Measurements from ENCODE around the gene MMP3. TPM values are rescaled to one million over a fixed set of nuclear protein-coding genes. Genes with fewer than 3 reads are reported as not detected.
"Not testable (repeated sequence)": the region's sequence is repeated elsewhere in the genome, so short reads cannot be mapped to it uniquely, and the experiment has no call there.

The MMP3 gene
- total and polyA plus RNA-seq, 9 of the 15 experiments (the other 6 are each of a cell fraction or from before 2014, with no cell fraction given): not detected

- Histone ChIP-seq H3K4me3 (no peak within 1 kb of the TSS), H2AFZ (ENCODE audit: low read depth, low read length) (no peak within 1 kb of the TSS), H3K9me1 (ENCODE audit: control insufficient read depth, insufficient read depth, low read length) (no peaks in the 10 kb centered on the region), H3K4me2 (ENCODE audit: insufficient read depth, low read length) (no peak within 1 kb of the TSS), H3K36me3 (ENCODE audit: control insufficient read depth, insufficient read depth, low read length) (no peaks in the 10 kb centered on the region), H3K27ac (ENCODE audit: extremely low read depth, low read depth, low read length) (no peak within 1 kb of the TSS), H3K9me3 (replicated peaks; ENCODE audit: control insufficient read depth, insufficient read depth, low read depth, low read length) (no peaks in the 10 kb centered on the region), H3K27me3 (ENCODE audit: control insufficient read depth in 2 of 2, insufficient read depth in 2 of 2, low read length in 2 of 2) (no peaks in the 10 kb centered on the region), H4K20me1 (replicated peaks; ENCODE audit: control insufficient read depth, insufficient read depth, low read length) (no peaks in the 10 kb centered on the region), H3K79me2 (ENCODE audit: control insufficient read depth, insufficient read depth, low read length) (no peaks in the 10 kb centered on the region), H3K4me1 (replicated peaks in 1 of 2; ENCODE audit: control insufficient read depth in 2 of 2, insufficient read depth in 2 of 2, low read length in 2 of 2) (no peaks in the 10 kb centered on the region), H3K9ac (ENCODE audit: insufficient read depth in 1 of 2, low read depth in 2 of 2, low read length in 2 of 2) (no peak within 1 kb of the TSS)
- WGBS (ENCODE audit: insufficient coverage, low coverage, missing lambda C conversion rate): 0% methylated on average over 4 of the region's 4 CpGs
- DNase-seq (ENCODE audit: extremely low read depth in 1 of 4, low spot score in 3 of 4): no peak
- no TSS peak for BruUV-seq (replicated peaks)
- TF ChIP-seq, protein P1, sequence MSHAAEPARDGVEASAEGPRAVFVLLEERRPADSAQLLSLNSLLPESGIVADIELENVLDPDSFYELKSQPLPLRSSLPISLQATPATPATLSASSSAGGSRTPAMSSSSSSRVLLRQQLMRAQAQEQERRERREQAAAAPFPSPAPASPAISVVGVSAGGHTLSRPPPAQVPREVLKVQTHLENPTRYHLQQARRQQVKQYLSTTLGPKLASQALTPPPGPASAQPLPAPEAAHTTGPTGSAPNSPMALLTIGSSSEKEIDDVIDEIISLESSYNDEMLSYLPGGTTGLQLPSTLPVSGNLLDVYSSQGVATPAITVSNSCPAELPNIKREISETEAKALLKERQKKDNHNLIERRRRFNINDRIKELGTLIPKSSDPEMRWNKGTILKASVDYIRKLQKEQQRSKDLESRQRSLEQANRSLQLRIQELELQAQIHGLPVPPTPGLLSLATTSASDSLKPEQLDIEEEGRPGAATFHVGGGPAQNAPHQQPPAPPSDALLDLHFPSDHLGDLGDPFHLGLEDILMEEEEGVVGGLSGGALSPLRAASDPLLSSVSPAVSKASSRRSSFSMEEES (CRISPR knock-in tag; IDR thresholded peaks at IDR 0.05): no peak
- no peak for FAIRE-seq
- intact Hi-C loops (cut with micrococcal nuclease) (no loop called here), in situ Hi-C loops (cut with MboI) (no loop called here)
- CTCF ChIA-PET (ENCODE audit: low intra/inter-chr PET ratio): no interaction called here
- POLR2A ChIA-PET: no interaction called here
- no peak for ATAC-seq
These were observed 31.4 kb upstream of the MMP3 start, which contains the start of gene MMP12 for GRCh38 chr11:102874852-102875251. Gene MMP12 (minus strand): TSS chr11:102874982. CDS start chr11:102874937, 45 bp downstream.

DNA sequence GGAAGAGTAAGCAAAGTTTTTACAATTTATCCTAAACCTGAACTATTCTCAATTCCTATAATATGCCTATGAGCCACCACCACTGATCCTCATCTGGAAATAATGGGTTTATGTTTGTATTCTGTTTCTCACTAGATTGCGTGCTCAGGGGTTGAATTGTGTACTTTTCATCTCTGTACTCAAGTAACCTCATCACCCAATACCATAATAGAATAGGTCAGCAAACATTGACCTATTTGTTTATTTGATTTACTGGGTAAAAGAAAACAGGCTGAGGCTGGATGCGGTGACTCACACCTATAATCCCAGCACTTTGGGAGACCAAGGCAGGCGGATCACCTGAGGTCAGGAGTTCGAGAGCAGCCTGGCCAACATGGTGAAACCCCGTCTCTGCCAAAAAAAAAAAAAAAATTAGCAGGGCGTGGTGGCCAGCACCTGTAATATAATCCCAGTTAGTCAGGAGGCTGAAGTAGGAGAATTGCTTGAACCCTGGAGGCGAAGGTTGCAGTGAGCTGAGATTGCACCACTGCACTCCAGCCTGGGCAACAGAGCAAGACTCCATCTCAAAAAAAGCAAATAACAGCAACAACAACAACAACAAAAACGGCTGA, 26.1 kb upstream of the MMP3 start:
- ATAC-seq; H4K20me1 ChIP-seq (replicated peaks; ENCODE audit: control insufficient read depth, insufficient read depth, low read length); CTCF ChIA-PET (ENCODE audit: low intra/inter-chr PET ratio); H3K4me3 ChIP-seq; H3K9ac ChIP-seq (ENCODE audit: insufficient read depth in 1 of 2, low read depth in 2 of 2, low read length in 2 of 2); H3K4me2 ChIP-seq (ENCODE audit: insufficient read depth, low read length); intact Hi-C loops (cut with micrococcal nuclease); DNase-seq (ENCODE audit: extremely low read depth in 1 of 4, low spot score in 3 of 4); H3K79me2 ChIP-seq (ENCODE audit: control insufficient read depth, insufficient read depth, low read length); FAIRE-seq; H3K27ac ChIP-seq (ENCODE audit: extremely low read depth, low read depth, low read length); H3K4me1 ChIP-seq (replicated peaks in 1 of 2; ENCODE audit: control insufficient read depth in 2 of 2, insufficient read depth in 2 of 2, low read length in 2 of 2); H3K9me3 ChIP-seq (replicated peaks; ENCODE audit: control insufficient read depth, insufficient read depth, low read depth, low read length); H3K9me1 ChIP-seq (ENCODE audit: control insufficient read depth, insufficient read depth, low read length); POLR2A ChIA-PET; H2AFZ ChIP-seq (ENCODE audit: low read depth, low read length); H3K27me3 ChIP-seq (ENCODE audit: control insufficient read depth in 2 of 2, insufficient read depth in 2 of 2, low read length in 2 of 2); in situ Hi-C loops (cut with MboI); H3K36me3 ChIP-seq (ENCODE audit: control insufficient read depth, insufficient read depth, low read length); BruUV-seq (replicated peaks): not testable (repeated sequence)
- 0% methylated on average over 8 of the region's 8 CpGs for WGBS (ENCODE audit: insufficient coverage, low coverage, missing lambda C conversion rate)
